K562 (cell line): ENCODE results near the gene RAB27B. TPM values are rescaled to one million over a fixed set of nuclear protein-coding genes. Genes with fewer than 3 reads are reported as not detected.

Experiments used
- ATAC-seq: fragments of 200-7000 bp; cut with Tn5 transposase; 3 replicates; pipeline ENCODE4 v1.9.1; 2020; ENCODE audit warnings: moderate library complexity
- BruUV-seq: library from RNA; stranded (reverse); fragments of 400-500 nt; replicated peaks from 2 replicates; lab custom pipeline; 2021; lab: Mats Ljungman, UMichigan
- CTCF ChIA-PET: fragments of 300-600 bp; formaldehyde crosslinking; extraction: SDS; loops from one replicate; lab custom pipeline; 2021; ENCODE audit warnings: low intra/inter-chr PET ratio; lab: Yijun Ruan, JAX
- POLR2A ChIA-PET: fragments of 300-600, 350-650 bp; sonication (Branson Sonifier 250); formaldehyde crosslinking; extraction: SDS; loops from one replicate; lab custom pipeline; 2021; ENCODE audit warnings: antibody characterized with exemption, inconsistent platforms; lab: Yijun Ruan, JAX
- DNase-seq, 4 experiments: peaks; one replicate each; pipeline versions ENCODE4 v3.0.0 to v3.0.0-alpha.2; 2011 to 2018; ENCODE audit warnings: low spot score in 3 of 4, mixed read lengths in 3 of 4; ENCODE audit errors: extremely low read depth in 1 of 4
- FAIRE-seq: peaks from 2 replicates; lab custom pipeline; 2011; peaks lifted over from hg19 to GRCh38; lab: Jason Lieb, UNC
- H2AFZ ChIP-seq: 2 replicates; pipeline ENCODE4 v1.6.0; 2011; ENCODE audit warnings: low read depth, low read length, control low read depth, inconsistent platforms
- H3K27ac ChIP-seq: fragments of 200-600 bp; 3 replicates; pipeline ENCODE4 v1.8.0; 2011; ENCODE audit warnings: low read depth, mild to moderate bottlenecking, control low read depth, inconsistent platforms, low read length, moderate library complexity, mixed read lengths; ENCODE audit errors: extremely low read depth
- H3K27me3 ChIP-seq, 2 experiments: fragments of 300-600 bp in 1 of 2; 2 replicates in 1 of 2; 3 replicates in 1 of 2; pipeline versions ENCODE4 v1.6.0 to v1.8.0; 2011; ENCODE audit warnings: inconsistent platforms in 2 of 2, low read length in 2 of 2, mild to moderate bottlenecking in 1 of 2, mixed read lengths in 1 of 2, moderate library complexity in 1 of 2; ENCODE audit not compliant: control insufficient read depth in 2 of 2, insufficient read depth in 2 of 2
- H3K36me3 ChIP-seq: fragments of 300-600 bp; 3 replicates; pipeline ENCODE4 v1.8.0; 2011; ENCODE audit warnings: mild to moderate bottlenecking, low read length, inconsistent platforms; ENCODE audit not compliant: control insufficient read depth, insufficient read depth
- H3K4me1 ChIP-seq, 2 experiments: fragments of 200-600 bp in 1 of 2; replicated peaks in 1 of 2; 2 replicates in 1 of 2; 3 replicates in 1 of 2; pipeline versions ENCODE4 v1.5.1 to v1.8.0; 2011; ENCODE audit warnings: inconsistent platforms in 2 of 2, low read length in 2 of 2, mild to moderate bottlenecking in 1 of 2, mixed read lengths in 1 of 2, moderate library complexity in 1 of 2; ENCODE audit not compliant: control insufficient read depth in 2 of 2, insufficient read depth in 2 of 2
- H3K4me2 ChIP-seq: 2 replicates; pipeline ENCODE4 v1.6.1; 2011; ENCODE audit warnings: low read length, control low read depth, inconsistent platforms, mixed read lengths; ENCODE audit not compliant: insufficient read depth
- H3K4me3 ChIP-seq: fragments of 200-600 bp; sonication (generic), shearing (Covaris generic); 2 replicates; pipeline ENCODE4 v1.5.1; 2016; ENCODE audit warnings: control low read depth, inconsistent platforms
- H3K79me2 ChIP-seq: fragments of 200-600 bp; 3 replicates; pipeline ENCODE4 v1.8.0; 2011; ENCODE audit warnings: low read length, inconsistent platforms; ENCODE audit not compliant: control insufficient read depth, insufficient read depth
- H3K9ac ChIP-seq, 2 experiments: 2 replicates each; pipeline versions ENCODE4 v1.6.0 to v1.6.1; 2011; ENCODE audit warnings: low read depth in 2 of 2, low read length in 2 of 2, control low read depth in 1 of 2, inconsistent platforms in 1 of 2, mild to moderate bottlenecking in 1 of 2, mixed read lengths in 1 of 2; ENCODE audit not compliant: insufficient read depth in 1 of 2
- H3K9me1 ChIP-seq: one replicate; pipeline ENCODE4 v1.6.0; 2011; ENCODE audit warnings: inconsistent platforms, mild to moderate bottlenecking, low read length, moderate library complexity; ENCODE audit not compliant: control insufficient read depth, insufficient read depth
- H3K9me3 ChIP-seq: replicated peaks from 2 replicates; pipeline ENCODE4 v1.5.1; 2011; ENCODE audit warnings: low read depth, low read length, inconsistent platforms; ENCODE audit not compliant: control insufficient read depth, insufficient read depth
- H4K20me1 ChIP-seq: replicated peaks from 2 replicates; pipeline ENCODE4 v1.6.1; 2011; ENCODE audit warnings: low read length, inconsistent platforms, mixed read lengths; ENCODE audit not compliant: control insufficient read depth, insufficient read depth
- CC2D1A ChIP-seq: fragments of 450-650 bp; IDR thresholded peaks from 2 replicates; pipeline ENCODE4 v1.6.1; 2017; ENCODE audit warnings: mild to moderate bottlenecking
- CREBBP ChIP-seq: IDR thresholded peaks from one replicate; pipeline ENCODE4 v1.6.1; 2012; ENCODE audit warnings: low read depth, mild to moderate bottlenecking, control low read depth, inconsistent platforms, low read length
- CSDE1 ChIP-seq, 2 experiments: fragments of 450-650 bp; IDR thresholded peaks; 2 replicates each; pipeline ENCODE4 v1.6.1; 2016; ENCODE audit warnings: mild to moderate bottlenecking in 1 of 2
- DPF2 ChIP-seq: fragments of 450-650 bp; IDR thresholded peaks from 2 replicates; pipeline ENCODE4 v1.6.1; 2016
- MXI1 ChIP-seq: IDR thresholded peaks from 2 replicates; pipeline ENCODE4 v1.6.1; 2011; ENCODE audit warnings: low read depth, mild to moderate bottlenecking, improper control_type of control experiment, low read length
- NCOA2 ChIP-seq, 2 experiments: fragments of 450-650 bp; IDR thresholded peaks; 2 replicates each; pipeline ENCODE4 v1.6.1; 2018; ENCODE audit warnings: mild to moderate bottlenecking in 2 of 2, moderate library complexity in 1 of 2; ENCODE audit not compliant: partially characterized antibody in 2 of 2
- NELFE ChIP-seq: IDR thresholded peaks from 2 replicates; pipeline ENCODE4 v1.6.1; 2011; ENCODE audit warnings: mild to moderate bottlenecking; ENCODE audit not compliant: insufficient read depth, insufficient read length
- PML ChIP-seq: IDR thresholded peaks from 2 replicates; pipeline ENCODE4 v1.6.1; 2012; ENCODE audit warnings: low read length, inconsistent platforms
- SIN3A ChIP-seq, 2 experiments: fragments of 150-350 bp in 1 of 2; IDR thresholded peaks; 2 replicates each; pipeline ENCODE4 v1.6.1; 2011 to 2016; ENCODE audit warnings: borderline replicate concordance in 2 of 2, low read depth in 2 of 2, low read length in 2 of 2, mild to moderate bottlenecking in 2 of 2, moderate library complexity in 2 of 2; ENCODE audit not compliant: control insufficient read depth in 1 of 2
- SMAD2 ChIP-seq: fragments of 150-350 bp; IDR thresholded peaks from 2 replicates; pipeline ENCODE4 v1.6.1; 2014; ENCODE audit warnings: low read depth, mild to moderate bottlenecking, low read length
- TAF9B ChIP-seq: fragments of 450-650 bp; IDR thresholded peaks from 2 replicates; pipeline ENCODE4 v1.6.1; 2018; ENCODE audit warnings: mild to moderate bottlenecking; ENCODE audit not compliant: partially characterized antibody
- ZNF143 ChIP-seq: sonication (generic); formaldehyde crosslinking; IDR thresholded peaks from 2 replicates; pipeline ENCODE4 v1.9.0; 2022; ENCODE audit warnings: mild to moderate bottlenecking, missing genetic modification reagents
- ZNF551 ChIP-seq: fragments of 250-450 bp; sonication (Bioruptor Pico); IDR thresholded peaks from 2 replicates; pipeline ENCODE4 v1.5.0; 2021; ENCODE audit warnings: mild to moderate bottlenecking, moderate library complexity
- ZNF57 ChIP-seq: fragments of 450-650 bp; formaldehyde crosslinking; IDR thresholded peaks from 2 replicates; pipeline ENCODE4 v1.4.0; 2020; ENCODE audit warnings: mild to moderate bottlenecking, moderate library complexity
- WGBS: fragments of 100-300 bp; shearing (Covaris generic); methylation state at CpG from one replicate; pipeline ENCODE4 v1.1.6; 2016; ENCODE audit warnings: low coverage, mixed read lengths; ENCODE audit not compliant: insufficient coverage; ENCODE audit errors: missing lambda C conversion rate; 5-methylcytosine and 5-hydroxymethylcytosine counted together
- in situ Hi-C: fragments of 300-500 bp; cut with MboI; formaldehyde crosslinking; loops from 4 replicates; pipeline ENCODE4 v1.15.0; 2018; ENCODE audit warnings: inconsistent platforms, mixed read lengths
- intact Hi-C: fragments of 100-400 bp; cut with micrococcal nuclease; formaldehyde crosslinking; loops from 2 replicates; pipeline ENCODE4 v1.14.2; 2022
- polyA plus RNA-seq, 8 experiments: library from polyadenylated mRNA; depleted of rRNA in 4 of 8; stranded (reverse) in 5 of 8; unstranded in 3 of 8; fragments of >200 nt; fragmentation: Nextera tagmentation in 2 of 8; fragmentation: Illumina TruSeq in 1 of 8; extraction: Ambion mirVana in 2 of 8; extraction: Trizol in 1 of 8; gene quantifications; 2 replicates each; pipeline versions ENCODE4 v1.2.1 to v1.2.3, GENCODE V29; 2011 to 2014; ENCODE audit warnings: inconsistent platforms in 1 of 8, missing spikeins in 1 of 8
- total RNA-seq, 7 experiments: library from RNA; depleted of rRNA in 6 of 7; stranded (reverse); fragments of >200 nt in 6 of 7; fragmentation: Illumina TruSeq in 2 of 7; extraction: Trizol in 2 of 7; gene quantifications; 2 replicates each; pipeline versions ENCODE4 v1.2.1 to v1.2.3, GENCODE V29; 2011 to 2021; ENCODE audit warnings: low replicate concordance in 1 of 7
- TF ChIP-seq, protein P1 (sequence below): IDR thresholded peaks from 2 replicates; pipeline ENCODE4 v1.6.1; 2016; ENCODE audit warnings: missing genetic modification characterization, missing compliant biosample characterization
- TF ChIP-seq, protein P2 (sequence below): fragments of 250-450 bp; sonication (Bioruptor Pico); IDR thresholded peaks from 2 replicates; pipeline ENCODE4 v1.6.1; 2021; ENCODE audit warnings: mild to moderate bottlenecking
- TF ChIP-seq, protein P3 (sequence below): fragments of 450-650 bp; IDR thresholded peaks from 2 replicates; pipeline ENCODE4 v1.6.1; 2016; ENCODE audit warnings: low read depth, mild to moderate bottlenecking, moderate library complexity

The RAB27B gene
- total and polyA plus RNA-seq, 9 of the 15 experiments (the other 6 are each of a cell fraction or from before 2014, with no cell fraction given), result 0.44 to 5.7 (median 1.2) TPM

DNA sequence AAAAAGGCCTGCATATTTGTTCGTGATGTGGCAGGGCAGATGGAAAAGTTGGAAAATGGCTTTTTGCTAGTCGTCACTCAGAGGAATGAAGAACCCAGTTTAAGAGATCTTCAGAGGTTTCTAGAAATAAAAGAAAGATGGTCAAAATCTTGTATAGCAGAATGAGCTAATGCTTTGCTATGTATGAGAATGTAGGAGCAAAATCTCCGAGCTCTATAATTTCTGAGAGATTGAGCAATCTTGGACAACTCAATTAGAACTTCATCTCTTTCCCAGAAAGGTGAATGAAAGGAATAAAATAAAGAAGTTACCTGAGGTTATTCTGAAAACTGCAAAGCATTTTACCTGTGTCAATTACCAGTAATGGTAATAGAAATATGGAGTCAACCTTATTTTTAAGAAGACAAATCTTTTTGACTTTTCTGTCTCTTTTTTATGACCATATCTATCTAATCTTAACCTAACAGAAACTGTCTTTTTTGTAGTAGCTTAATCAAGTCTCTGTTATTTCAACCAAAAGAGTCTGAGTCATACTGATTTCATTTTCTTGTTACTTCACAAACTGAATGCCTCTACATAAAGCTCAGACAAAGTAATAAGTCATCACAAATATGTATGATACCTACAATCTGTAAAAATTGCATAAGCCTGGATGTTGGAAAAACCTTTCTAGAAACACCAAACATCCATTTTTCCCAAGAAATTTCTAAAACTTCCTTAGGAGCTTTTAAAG is 98.5 kb downstream of the RAB27B start (continued):
- TF ChIP-seq, protein P1, sequence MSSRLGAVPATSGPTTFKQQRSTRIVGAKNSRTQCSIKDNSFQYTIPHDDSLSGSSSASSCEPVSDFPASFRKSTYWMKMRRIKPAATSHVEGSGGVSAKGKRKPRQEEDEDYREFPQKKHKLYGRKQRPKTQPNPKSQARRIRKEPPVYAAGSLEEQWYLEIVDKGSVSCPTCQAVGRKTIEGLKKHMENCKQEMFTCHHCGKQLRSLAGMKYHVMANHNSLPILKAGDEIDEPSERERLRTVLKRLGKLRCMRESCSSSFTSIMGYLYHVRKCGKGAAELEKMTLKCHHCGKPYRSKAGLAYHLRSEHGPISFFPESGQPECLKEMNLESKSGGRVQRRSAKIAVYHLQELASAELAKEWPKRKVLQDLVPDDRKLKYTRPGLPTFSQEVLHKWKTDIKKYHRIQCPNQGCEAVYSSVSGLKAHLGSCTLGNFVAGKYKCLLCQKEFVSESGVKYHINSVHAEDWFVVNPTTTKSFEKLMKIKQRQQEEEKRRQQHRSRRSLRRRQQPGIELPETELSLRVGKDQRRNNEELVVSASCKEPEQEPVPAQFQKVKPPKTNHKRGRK, result no peak
- TF ChIP-seq ZNF57 (CRISPR knock-in tag), result no peak
- no peak for TF ChIP-seq CSDE1 (IDR thresholded peaks at IDR 0.05)
- TF ChIP-seq ZNF551 (CRISPR knock-in tag), result no peak
- TF ChIP-seq, all 486 proteins: peak for 0

DNA sequence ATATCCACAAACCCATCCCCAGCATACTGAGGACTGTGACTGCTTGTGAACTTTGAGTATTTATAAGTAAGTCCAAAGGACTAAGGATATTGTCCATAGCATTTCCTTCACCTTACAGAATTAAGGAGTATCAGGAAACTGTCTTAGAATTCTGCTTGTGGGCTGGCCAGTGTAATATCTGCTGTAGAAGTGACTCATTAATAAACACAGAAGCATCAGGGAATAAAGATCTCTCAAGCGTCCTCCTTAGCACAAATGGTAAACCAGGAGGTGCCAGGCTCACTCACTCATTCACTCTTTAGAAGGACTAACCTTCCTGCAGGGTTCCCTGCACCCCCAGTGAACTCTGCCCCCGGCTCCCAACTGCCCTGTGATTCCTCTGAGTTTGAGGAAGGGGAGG is 100.0 kb downstream of the RAB27B start:
- H3K9me1 ChIP-seq, result no peaks in the 10 kb centered on the region
- in situ Hi-C loops (no loop called here), intact Hi-C loops (no loop called here)
- no peaks in the 10 kb centered on the region for H3K27me3 ChIP-seq
- H3K4me3 ChIP-seq, result no peak overlapping the region
- no peak for TF ChIP-seq TAF9B
- TF ChIP-seq PML, result no peak
- TF ChIP-seq, protein P2, sequence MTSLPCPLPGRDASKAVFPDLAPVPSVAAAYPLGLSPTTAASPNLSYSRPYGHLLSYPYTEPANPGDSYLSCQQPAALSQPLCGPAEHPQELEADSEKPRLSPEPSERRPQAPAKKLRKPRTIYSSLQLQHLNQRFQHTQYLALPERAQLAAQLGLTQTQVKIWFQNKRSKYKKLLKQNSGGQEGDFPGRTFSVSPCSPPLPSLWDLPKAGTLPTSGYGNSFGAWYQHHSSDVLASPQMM (CRISPR knock-in tag), result no peak
- TF ChIP-seq MXI1, result no peak
- no peak for TF ChIP-seq NELFE
- TF ChIP-seq NCOA2 (IDR thresholded peaks at IDR 0.05; ENCODE audit: partially characterized antibody in 2 of 2), result no peak
- TF ChIP-seq, protein P3, sequence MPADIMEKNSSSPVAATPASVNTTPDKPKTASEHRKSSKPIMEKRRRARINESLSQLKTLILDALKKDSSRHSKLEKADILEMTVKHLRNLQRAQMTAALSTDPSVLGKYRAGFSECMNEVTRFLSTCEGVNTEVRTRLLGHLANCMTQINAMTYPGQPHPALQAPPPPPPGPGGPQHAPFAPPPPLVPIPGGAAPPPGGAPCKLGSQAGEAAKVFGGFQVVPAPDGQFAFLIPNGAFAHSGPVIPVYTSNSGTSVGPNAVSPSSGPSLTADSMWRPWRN, result no peak
- TF ChIP-seq DPF2, result no peak
- no peak for TF ChIP-seq ZNF143 (CRISPR knock-in tag)
- no peak for TF ChIP-seq SIN3A (IDR thresholded peaks at IDR 0.05; ENCODE audit: borderline replicate concordance in 2 of 2, control insufficient read depth in 1 of 2, low read depth in 2 of 2, low read length in 2 of 2)
- no peak for TF ChIP-seq CREBBP
- no peak for TF ChIP-seq ZNF57 (CRISPR knock-in tag)
- no peak for TF ChIP-seq CC2D1A
- no peak for TF ChIP-seq SMAD2
- no peak overlapping the region for H3K4me2 ChIP-seq
- ATAC-seq (no peak), DNase-seq (no peak), FAIRE-seq (no peak)
- H3K9ac ChIP-seq, result no peak overlapping the region
- no peaks in the 10 kb centered on the region for H3K79me2 ChIP-seq
- H2AFZ ChIP-seq, result no peak overlapping the region
- WGBS, result 50% methylated on average over 1 of the region's 2 CpGs
- no peaks in the 10 kb centered on the region for H3K4me1 ChIP-seq
- H4K20me1 ChIP-seq, result no peaks in the 10 kb centered on the region
- H3K36me3 ChIP-seq, result no peaks in the 10 kb centered on the region
- H3K9me3 ChIP-seq, result no peaks in the 10 kb centered on the region
- no TSS peak for BruUV-seq
- POLR2A ChIA-PET, result no interaction called here
- CTCF ChIA-PET, result no interaction called here
- no peak overlapping the region for H3K27ac ChIP-seq
